GM21526 (cell line): ENCODE data around the gene PBX1.
"Not testable (repeated sequence)": the region's sequence is repeated elsewhere in the genome, so short reads cannot be mapped to it uniquely, and the experiment has no call there.

Source experiments
- ATAC-seq: cut with Tn5 transposase; IDR thresholded peaks from one replicate; pipeline ENCODE4 v1.9.1; 2021; ENCODE audit warnings: moderate library complexity; ENCODE audit not compliant: unreplicated experiment, low FRiP score

The PBX1 gene

GRCh38 chr1:164636757-164637156 is 77.8 kb downstream of the PBX1 start:
- ATAC-seq, result no peak

GRCh38 chr1:164637461-164638375 is 78.7 kb downstream of the PBX1 start:
- ATAC-seq, result no peak

GRCh38 chr1:164638492-164639202 is 79.7 kb downstream of the PBX1 start:
- ATAC-seq, result no peak

- ATAC-seq, result no peak
Measured at GRCh38 chr1:164640686-164641352, 81.8 kb downstream of the PBX1 start.

- no peak for ATAC-seq
Measured at GRCh38 chr1:164641353-164641730, 82.4 kb downstream of the PBX1 start.

- no peak for ATAC-seq
Measured at GRCh38 chr1:164643018-164643417, 84.0 kb downstream of the PBX1 start.

- ATAC-seq, result no peak
Measured at GRCh38 chr1:164644268-164644667, 85.3 kb downstream of the PBX1 start.

- ATAC-seq, result no peak
Measured at GRCh38 chr1:164644774-164645644, 86.0 kb downstream of the PBX1 start.

GRCh38 chr1:164645921-164646320 is 86.9 kb downstream of the PBX1 start:
- no peak for ATAC-seq

- ATAC-seq, result no peak
Measured at GRCh38 chr1:164647211-164647610, 88.2 kb downstream of the PBX1 start.

GRCh38 chr1:164648636-164649035 is 89.7 kb downstream of the PBX1 start:
- no peak for ATAC-seq

- no peak for ATAC-seq
Measured at GRCh38 chr1:164649146-164649545, 90.2 kb downstream of the PBX1 start.

GRCh38 chr1:164650531-164650930 is 91.5 kb downstream of the PBX1 start:
- no peak for ATAC-seq

GRCh38 chr1:164651351-164651951 is 92.5 kb downstream of the PBX1 start:
- no peak for ATAC-seq

GRCh38 chr1:164652969-164653368 is 94.0 kb downstream of the PBX1 start:
- ATAC-seq, result not testable (repeated sequence)

- no peak for ATAC-seq
Measured at GRCh38 chr1:164653705-164654104, 94.7 kb downstream of the PBX1 start.

GRCh38 chr1:164654200-164654599 is 95.2 kb downstream of the PBX1 start:
- ATAC-seq, result no peak

- no peak for ATAC-seq
Measured at GRCh38 chr1:164658864-164659263, 99.9 kb downstream of the PBX1 start.

GRCh38 chr1:164659621-164660411 is 100.8 kb downstream of the PBX1 start:
- ATAC-seq, result no peak
